Activated CD8-positive, alpha-beta memory T cell treated with anti-CD3 and anti-CD28 coated beads for 48 hours (primary cell): ENCODE data around the gene NMNAT3.

ENCODE experiments used
- DNase-seq, 3 experiments: peaks; one replicate each; pipeline ENCODE4 v3.0.0-alpha.2; 2020; ENCODE audit warnings: low read depth in 2 of 3, low spot score in 2 of 3

NMNAT3 gene

GRCh38 chr3:139676108-139676507 lies 1.7 kb downstream of the NMNAT3 start:
- DNase-seq = no peak

DNA sequence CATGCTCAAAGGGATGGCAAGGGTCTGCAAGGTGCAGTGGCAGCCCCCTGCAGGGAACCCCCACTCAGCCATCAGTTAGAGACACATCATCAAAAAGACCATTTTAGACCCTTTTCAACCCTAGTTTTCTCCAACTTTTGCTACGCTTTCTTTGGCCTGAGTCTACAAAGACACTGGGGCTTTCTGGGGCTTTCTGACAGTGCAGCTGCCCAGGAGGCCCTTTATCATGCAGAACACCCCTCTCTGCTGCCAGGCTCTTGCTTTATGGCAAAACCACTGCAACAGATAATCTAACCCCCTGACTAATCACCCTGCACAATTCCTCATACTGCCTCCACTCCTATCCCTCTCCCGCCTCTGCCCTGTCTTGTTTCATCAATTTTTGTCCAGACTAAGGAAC lies 2.4 kb downstream of the NMNAT3 start:
- DNase-seq = no peak

- DNase-seq = no peak
These were observed 3.1 kb downstream of the NMNAT3 start for GRCh38 chr3:139674571-139675260.

DNA sequence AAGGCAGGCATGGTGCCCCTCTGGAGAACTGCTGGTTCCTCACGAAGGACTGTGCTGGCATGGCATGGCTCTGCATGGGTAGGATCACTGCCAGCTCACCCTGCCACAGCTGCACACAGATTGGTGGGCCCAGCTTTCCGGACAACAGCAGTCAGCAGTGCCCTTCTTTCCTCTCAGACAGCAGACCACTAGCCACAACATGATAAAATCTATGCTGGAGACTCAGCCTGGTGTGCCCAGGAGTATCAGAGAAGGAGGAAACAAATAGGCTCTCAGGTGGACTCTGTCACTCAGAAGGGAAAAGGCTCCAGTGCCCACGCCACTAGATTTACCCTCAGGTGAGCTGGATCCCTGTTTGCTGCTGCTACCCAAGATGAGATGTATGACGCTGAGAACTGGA lies 4.9 kb downstream of the NMNAT3 start:
- no peak for DNase-seq

- no peak for DNase-seq
These were observed 5.7 kb downstream of the NMNAT3 start for GRCh38 chr3:139671863-139672646.

DNA sequence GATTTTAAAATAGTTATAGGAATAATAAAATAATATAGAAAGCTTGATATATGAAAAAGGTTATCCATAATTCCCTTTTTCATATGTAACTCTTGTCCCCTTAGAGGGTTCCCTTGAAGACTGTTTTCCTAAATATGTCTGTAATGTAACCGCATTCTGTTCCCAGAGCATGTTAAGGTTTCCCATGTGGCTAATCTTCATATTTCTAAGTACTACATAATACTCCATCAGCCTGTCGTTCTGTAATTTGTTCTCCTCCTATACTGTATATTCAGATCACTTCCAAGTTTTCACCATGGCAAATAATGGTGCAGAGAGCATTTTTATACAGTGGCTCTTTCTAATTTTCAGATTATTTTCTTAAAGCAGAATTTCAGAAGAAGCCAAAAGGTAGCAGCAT lies 6.7 kb downstream of the NMNAT3 start:
- no peak for DNase-seq

DNA sequence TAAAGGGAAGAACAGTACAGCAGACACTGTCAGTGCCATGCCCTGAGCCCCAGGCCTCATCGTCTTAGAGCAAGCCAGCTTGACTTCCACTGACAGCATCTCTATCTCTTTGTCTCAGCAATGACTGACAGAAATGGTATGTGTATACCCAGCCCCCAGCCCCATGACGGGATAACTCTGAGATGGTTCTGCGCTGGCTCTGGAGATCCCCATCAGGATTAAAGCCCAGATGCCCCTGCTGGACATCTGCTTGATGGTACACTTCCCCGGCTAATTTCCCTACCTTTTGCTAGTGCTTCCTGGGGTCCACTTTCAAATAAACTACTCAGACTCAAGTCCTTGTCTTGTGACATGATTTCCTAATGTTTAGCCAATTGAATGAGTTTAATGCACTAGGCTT lies 7.6 kb downstream of the NMNAT3 start:
- DNase-seq = no peak

DNA sequence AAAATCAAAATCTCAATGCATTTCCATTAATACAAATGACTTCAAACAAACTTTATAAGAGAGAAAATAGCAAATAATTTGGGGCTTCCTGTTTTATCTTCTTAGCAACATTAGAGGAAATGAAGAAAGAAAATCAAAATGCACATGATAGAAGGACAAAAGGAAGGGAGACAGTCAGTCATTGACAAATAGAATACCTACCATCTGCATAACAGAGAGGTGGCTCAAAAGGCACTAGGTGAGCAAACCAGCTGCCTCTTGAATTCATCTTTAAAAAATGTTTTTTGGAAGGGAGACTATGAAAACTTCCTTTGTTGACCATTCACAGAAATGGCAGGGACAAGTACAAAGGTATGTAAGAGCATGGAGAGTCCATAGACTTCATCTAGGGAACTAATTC lies 9.4 kb downstream of the NMNAT3 start:
- no peak for DNase-seq

- no peak for DNase-seq
These were observed 12.8 kb downstream of the NMNAT3 start for GRCh38 chr3:139664958-139665357.

GRCh38 chr3:139660269-139660668 lies 17.5 kb downstream of the NMNAT3 start:
- DNase-seq = no peak

DNA sequence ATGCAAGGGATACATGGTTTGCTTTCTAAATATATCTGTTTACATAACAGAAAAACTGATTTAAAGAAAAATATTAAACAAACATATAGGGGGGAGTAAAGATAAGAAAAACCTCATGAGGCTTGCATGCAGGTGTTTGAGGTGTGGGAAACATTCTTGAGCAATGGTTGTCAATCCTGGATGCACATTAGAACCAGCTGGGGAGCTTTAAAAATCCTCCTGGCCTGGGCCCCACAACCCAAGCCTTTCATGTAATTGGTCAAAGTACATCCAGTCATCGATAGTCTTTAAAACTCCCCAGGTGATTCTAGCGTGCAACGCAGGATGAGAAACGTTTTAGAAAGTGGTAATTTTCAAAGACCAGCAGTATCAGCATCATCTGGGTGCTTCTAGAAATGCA lies 18.3 kb downstream of the NMNAT3 start:
- DNase-seq = no peak

DNA sequence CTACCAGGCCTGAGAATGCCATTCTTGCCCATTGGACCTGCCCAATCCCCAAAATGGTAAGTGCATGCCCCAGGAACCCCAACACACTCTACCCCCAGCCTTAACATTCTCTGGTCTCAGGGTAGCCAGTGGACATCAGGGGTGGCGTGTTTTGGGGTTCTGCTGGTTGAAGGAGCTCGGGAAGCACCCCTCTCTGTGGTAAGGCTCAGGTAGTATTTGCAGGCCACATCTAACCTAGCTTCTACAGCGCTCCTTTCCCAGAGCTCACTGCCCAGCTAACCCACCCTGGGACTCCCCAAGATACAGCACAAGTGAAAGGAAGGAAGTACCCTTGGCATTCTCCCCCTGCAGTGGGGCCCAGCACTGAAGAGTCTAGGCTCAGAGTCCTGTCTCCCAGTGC lies 19.8 kb downstream of the NMNAT3 start:
- no peak for DNase-seq

DNA sequence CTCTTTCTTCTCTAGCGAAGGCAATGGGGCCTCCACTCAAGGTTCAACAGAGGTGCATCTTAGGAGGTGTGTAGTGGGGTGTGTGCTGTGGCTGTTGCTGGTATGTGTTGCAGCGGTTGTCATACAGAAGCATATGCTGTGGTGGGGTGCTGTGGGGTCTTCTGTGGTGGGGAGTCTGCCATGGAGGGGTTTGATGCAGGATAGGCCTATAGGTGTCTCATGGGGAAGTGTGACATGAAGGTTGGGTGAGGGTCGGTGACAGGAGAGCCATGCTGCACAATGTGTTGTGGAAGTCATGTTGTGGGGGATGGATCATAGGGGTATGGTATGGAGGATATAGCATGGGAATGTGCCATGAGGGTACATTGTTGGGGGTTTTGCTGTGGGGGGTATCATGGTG lies 20.3 kb downstream of the NMNAT3 start:
- DNase-seq = no peak

DNA sequence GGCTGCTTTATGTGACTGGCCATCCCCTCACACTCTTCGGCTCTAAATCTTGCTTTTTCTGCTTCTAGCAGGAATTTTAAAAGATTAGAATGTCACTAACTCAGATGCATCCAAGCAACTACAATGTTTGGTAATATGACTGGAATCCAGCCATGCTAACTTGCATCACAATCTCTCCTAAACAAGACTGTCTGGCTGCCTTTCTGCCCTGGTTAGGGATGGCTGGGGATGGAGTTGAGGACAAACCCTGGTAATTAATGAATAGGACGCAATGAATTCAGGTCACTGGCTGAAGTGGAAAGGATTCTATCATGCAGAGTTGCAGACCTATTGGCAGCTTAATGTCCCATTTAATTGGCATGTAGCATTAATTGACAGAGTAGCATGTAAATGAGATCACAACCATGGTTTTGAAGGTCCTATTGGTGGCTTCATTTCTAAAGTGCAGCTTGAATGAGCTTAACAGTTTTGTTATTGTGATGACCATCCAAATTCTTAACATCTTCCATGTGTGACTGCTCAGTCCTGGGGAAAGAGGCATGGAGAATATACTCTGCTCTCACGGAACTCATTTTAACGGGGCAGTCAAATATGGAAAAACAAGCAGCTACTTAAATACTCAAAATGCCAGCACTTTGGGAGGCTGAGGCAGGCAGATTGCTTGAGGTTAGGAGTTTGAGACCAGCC lies 21.7 kb downstream of the NMNAT3 start:
- DNase-seq = no peak

- DNase-seq = no peak
These were observed 23.0 kb downstream of the NMNAT3 start for GRCh38 chr3:139654637-139655365.

GRCh38 chr3:139653582-139653981 lies 24.2 kb downstream of the NMNAT3 start:
- no peak for DNase-seq

DNA sequence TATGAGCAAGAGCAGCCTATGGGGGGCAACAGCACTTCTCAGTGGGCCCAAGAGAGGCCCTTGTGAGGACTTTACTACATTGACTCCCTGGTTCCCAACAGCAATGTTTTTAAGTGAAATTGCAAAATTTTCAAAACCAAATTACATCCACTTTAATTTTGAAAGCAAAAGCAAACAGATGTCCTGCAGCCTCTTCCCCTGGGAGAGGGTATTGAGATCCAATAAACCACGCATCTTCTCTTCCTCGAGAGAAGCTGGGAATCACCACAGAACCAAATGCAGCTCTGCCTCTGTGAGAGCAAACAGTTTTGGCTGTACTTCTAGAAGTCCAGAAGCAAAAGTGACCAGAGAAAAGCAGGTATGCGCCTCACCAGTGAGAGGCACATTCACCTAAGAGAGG lies 25.2 kb downstream of the NMNAT3 start:
- no peak for DNase-seq

GRCh38 chr3:139647866-139648435 lies 29.8 kb downstream of the NMNAT3 start:
- DNase-seq = no peak

DNA sequence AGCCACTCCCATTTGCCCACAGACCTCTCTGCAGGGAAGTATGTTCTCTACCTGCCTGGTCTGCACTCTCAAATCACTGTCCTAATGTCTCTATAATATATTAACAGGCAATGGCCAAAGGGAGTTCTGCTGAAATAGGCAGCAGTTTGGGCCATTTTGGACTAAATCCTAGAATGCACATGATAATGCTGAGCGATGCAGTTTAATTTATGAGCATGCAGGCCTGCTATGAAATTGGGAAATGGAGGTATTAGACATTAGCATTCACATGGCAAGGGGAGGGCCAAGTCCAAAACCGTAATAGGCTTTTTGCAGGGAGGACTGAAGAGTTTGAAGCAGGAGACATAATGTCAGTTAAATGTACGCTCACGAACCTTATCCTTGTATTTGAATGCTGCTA lies 31.3 kb downstream of the NMNAT3 start:
- no peak for DNase-seq

GRCh38 chr3:139642996-139643395 lies 34.8 kb downstream of the NMNAT3 start:
- no peak for DNase-seq

GRCh38 chr3:139640456-139640855 lies 37.3 kb downstream of the NMNAT3 start:
- DNase-seq = no peak
